GM10248 (cell line): ENCODE measurements around the gene SMPD3.

Source experiments
- CTCF ChIA-PET: fragments of 300-600 bp; sonication (Branson Sonifier 250); formaldehyde crosslinking; extraction: SDS; loops from one replicate; lab custom pipeline; 2021; ENCODE audit warnings: antibody characterized with exemption; lab: Yijun Ruan, JAX
- POLR2A ChIA-PET: fragments of 350-650 bp; sonication (Branson Sonifier 250); formaldehyde crosslinking; extraction: SDS; loops from one replicate; lab custom pipeline; 2020; ENCODE audit warnings: antibody characterized with exemption; lab: Yijun Ruan, JAX
- DNase-seq: peaks from one replicate; pipeline ENCODE4 v3.0.0; 2012; ENCODE audit errors: extremely low spot score
- CTCF ChIP-seq: IDR thresholded peaks from 2 replicates; pipeline ENCODE4 v1.5.1; 2012; ENCODE audit warnings: mild to moderate bottlenecking, low read depth; ENCODE audit errors: extremely low read depth, missing control alignments, control extremely low read depth

Gene SMPD3

GRCh38 chr16:68379472-68380347 is 68.6 kb downstream of the SMPD3 start:
- no peak for DNase-seq
- POLR2A ChIA-PET: no interaction called here
- CTCF ChIA-PET: interaction anchor here (1.2 kb wide), 1 partner anchor 10 kb away, joined by 3 read pairs; no protein-coding TSS in a partner anchor
- no peak for TF ChIP-seq CTCF

GRCh38 chr16:68378436-68379415 is 69.6 kb downstream of the SMPD3 start:
- POLR2A ChIA-PET: no interaction called here
- TF ChIP-seq CTCF: no peak
- no peak for DNase-seq
- CTCF ChIA-PET: interaction anchor here (1.1 to 2.1 kb wide), 5 partner anchors 9 to 142 kb away, joined by 3 to 8 read pairs (median 5); no protein-coding TSS in a partner anchor

GRCh38 chr16:68377667-68378393 is 70.5 kb downstream of the SMPD3 start:
- POLR2A ChIA-PET: no interaction called here
- DNase-seq: no peak
- no peak for TF ChIP-seq CTCF
- CTCF ChIA-PET: interaction anchor here (1.0 to 2.1 kb wide), 6 partner anchors 8 to 143 kb away, joined by 3 to 8 read pairs (median 4); no protein-coding TSS in a partner anchor

- ChIA-PET CTCF (interaction anchor here (1.0 to 2.1 kb wide), 3 partner anchors 9 to 133 kb away, joined by 3 to 8 read pairs (median 3); no protein-coding TSS in a partner anchor), POLR2A (no interaction called here)
- DNase-seq: no peak
- no peak for TF ChIP-seq CTCF
Observed at GRCh38 chr16:68377221-68377620, 71.1 kb downstream of the SMPD3 start.

- no peak for DNase-seq
- TF ChIP-seq CTCF: no peak
- CTCF ChIA-PET: interaction anchor here (0.6 to 1.6 kb wide), 4 partner anchors 8 to 134 kb away, joined by 3 to 4 read pairs (median 3); no protein-coding TSS in a partner anchor
- POLR2A ChIA-PET: no interaction called here
Observed at GRCh38 chr16:68376590-68376989, 71.7 kb downstream of the SMPD3 start.
